ENCODE data around the gene NTHL1.

- TF ChIP-seq CTCF (conservative IDR thresholded peaks at IDR 0.05; ENCODE audit: low read depth in 2 of 2): no peak
- no peak for TF ChIP-seq POLR2AphosphoS5 (IDR thresholded peaks at IDR 0.05; ENCODE audit: low read depth)
Measured at GRCh38 chr16:2061023-2061422, 13.4 kb upstream of the NTHL1 start.

Measured in GM23338 (cell line).